ENCODE measurements around the gene INTS14. TPM values are rescaled to one million over a fixed set of nuclear protein-coding genes. Genes with fewer than 3 reads are reported as not detected.

The INTS14 gene
- total RNA-seq, 1 experiment from 2014 or later, result 50.1 TPM

DNA sequence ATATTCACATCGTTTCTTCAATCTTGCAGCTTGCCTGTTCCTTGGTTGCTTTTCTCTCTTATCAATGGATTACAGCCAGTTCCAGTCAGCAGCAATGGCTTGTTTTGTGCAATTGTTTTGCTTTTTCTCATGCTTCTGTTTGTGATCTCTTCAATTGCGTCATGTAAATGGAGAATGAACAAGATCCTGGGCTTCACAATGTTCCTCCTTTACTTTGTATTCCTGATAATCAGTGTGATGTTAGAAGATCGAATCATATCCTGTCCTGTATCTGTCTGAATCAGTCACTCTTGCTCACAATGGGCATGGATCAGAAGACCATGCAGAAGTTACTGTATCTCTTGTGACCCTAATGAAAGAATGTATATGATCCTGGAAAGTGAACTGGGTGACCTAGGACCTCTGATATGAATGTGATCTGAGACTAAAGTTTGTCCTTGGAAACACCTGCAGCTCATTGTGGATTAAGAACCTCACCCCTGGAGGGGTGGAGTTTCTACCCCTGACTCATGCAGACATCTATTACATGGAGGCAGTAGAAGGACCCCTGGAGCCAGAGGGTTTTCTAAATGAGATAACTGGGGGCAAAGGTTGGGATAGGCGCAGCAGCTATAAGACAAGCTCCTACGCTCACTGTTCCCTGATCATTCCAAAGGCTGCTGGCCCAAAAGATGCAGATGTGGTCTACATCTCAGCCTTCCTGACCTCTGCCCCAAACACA, 43.0 kb upstream of the INTS14 start:
- no TSS peak for BruUV-seq (replicated peaks)
- Mint-ChIP-seq H3K36me3 (ENCODE audit: insufficient read depth, unreplicated experiment) (peaks cover 14% of the 10 kb centered on the region), H3K9me3 (ENCODE audit: low read depth, unreplicated experiment) (no peaks in the 10 kb centered on the region), H3K4me1 (ENCODE audit: low read depth, unreplicated experiment) (peaks cover 22% of the 10 kb centered on the region), H3K4me3 (ENCODE audit: low read depth, unreplicated experiment) (no peak overlapping the region), H3K27ac (ENCODE audit: unreplicated experiment) (no peak overlapping the region), H3K27me3 (ENCODE audit: unreplicated experiment) (no peaks in the 10 kb centered on the region)
- TF ChIP-seq, protein P1, sequence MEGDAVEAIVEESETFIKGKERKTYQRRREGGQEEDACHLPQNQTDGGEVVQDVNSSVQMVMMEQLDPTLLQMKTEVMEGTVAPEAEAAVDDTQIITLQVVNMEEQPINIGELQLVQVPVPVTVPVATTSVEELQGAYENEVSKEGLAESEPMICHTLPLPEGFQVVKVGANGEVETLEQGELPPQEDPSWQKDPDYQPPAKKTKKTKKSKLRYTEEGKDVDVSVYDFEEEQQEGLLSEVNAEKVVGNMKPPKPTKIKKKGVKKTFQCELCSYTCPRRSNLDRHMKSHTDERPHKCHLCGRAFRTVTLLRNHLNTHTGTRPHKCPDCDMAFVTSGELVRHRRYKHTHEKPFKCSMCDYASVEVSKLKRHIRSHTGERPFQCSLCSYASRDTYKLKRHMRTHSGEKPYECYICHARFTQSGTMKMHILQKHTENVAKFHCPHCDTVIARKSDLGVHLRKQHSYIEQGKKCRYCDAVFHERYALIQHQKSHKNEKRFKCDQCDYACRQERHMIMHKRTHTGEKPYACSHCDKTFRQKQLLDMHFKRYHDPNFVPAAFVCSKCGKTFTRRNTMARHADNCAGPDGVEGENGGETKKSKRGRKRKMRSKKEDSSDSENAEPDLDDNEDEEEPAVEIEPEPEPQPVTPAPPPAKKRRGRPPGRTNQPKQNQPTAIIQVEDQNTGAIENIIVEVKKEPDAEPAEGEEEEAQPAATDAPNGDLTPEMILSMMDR (IDR thresholded peaks at IDR 0.05; ENCODE audit: unreplicated experiment), result no peak
- intact Hi-C loops (cut with micrococcal nuclease; ENCODE audit: unreplicated experiment), result no loop called here
- CTCF ChIA-PET, result interaction anchor here (1.0 kb wide), 1 partner anchor 215 kb away, joined by 3 read pairs; the partner anchor contains the start of gene RAB11A
- no peak for DNase-seq

- Mint-ChIP-seq H3K9me3 (ENCODE audit: low read depth, unreplicated experiment) (no peaks in the 10 kb centered on the region), H3K27me3 (ENCODE audit: unreplicated experiment) (no peaks in the 10 kb centered on the region), H3K4me3 (ENCODE audit: low read depth, unreplicated experiment) (no peak overlapping the region), H3K4me1 (ENCODE audit: low read depth, unreplicated experiment) (peaks cover 22% of the 10 kb centered on the region), H3K27ac (ENCODE audit: unreplicated experiment) (no peak overlapping the region), H3K36me3 (ENCODE audit: insufficient read depth, unreplicated experiment) (peaks cover 14% of the 10 kb centered on the region)
- CTCF ChIA-PET, result interaction anchor here (1.0 kb wide), 1 partner anchor 216 kb away, joined by 3 read pairs; the partner anchor contains the start of gene RAB11A
- TF ChIP-seq, protein P1 (IDR thresholded peaks at IDR 0.05; ENCODE audit: unreplicated experiment), result no peak
- no peak for DNase-seq
- intact Hi-C loops (cut with micrococcal nuclease; ENCODE audit: unreplicated experiment), result no loop called here
- BruUV-seq (replicated peaks), result no TSS peak
Observed at GRCh38 chr15:65653341-65653740, 42.4 kb upstream of the INTS14 start.

DNA sequence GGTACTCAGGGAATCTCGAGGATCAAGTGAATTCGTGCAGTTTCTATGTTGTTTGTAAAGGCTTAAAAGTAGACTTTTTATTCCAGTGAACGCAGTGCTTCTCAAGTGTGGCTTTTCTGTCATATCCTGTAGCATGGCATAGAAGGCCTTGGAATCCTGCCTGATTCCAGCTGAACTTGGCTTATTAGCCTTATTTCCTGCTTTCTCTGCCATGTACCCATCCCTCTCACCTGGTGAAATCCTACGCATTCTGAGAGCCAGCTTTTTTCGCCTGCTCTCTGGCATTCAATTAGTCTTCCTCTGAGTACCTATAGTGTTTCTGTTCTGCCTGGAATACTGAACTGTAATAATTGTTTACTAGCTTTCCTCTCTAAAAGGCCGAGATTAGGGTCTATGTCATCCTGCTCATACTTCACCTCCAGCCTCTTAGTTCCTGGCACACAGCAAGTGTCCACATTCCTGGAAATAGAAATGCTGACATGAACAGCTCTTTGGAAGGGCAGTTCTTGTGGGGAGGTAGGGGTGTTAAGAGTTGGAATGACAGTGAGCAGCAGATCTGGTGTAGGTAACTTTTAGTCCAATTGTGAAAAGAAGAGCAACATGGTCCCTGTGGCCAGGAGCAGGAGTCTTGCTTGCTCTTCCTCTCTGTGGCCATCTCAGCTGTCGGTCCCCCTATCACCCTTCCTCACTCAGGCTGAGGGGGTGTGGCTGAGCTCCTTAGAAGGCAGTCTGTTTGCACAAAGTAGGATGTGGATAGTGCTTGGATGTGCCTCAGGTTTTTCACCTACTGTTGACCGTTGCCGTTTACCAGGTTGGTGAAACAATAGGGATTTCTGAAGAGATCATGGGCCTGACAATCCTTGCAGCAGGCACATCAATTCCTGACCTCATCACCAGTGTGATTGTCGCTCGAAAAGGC, 41.2 kb upstream of the INTS14 start:
- Mint-ChIP-seq H3K27me3 (ENCODE audit: unreplicated experiment) (no peaks in the 10 kb centered on the region), H3K27ac (ENCODE audit: unreplicated experiment) (no peak overlapping the region), H3K4me1 (ENCODE audit: low read depth, unreplicated experiment) (peaks cover 22% of the 10 kb centered on the region), H3K4me3 (ENCODE audit: low read depth, unreplicated experiment) (no peak overlapping the region), H3K9me3 (ENCODE audit: low read depth, unreplicated experiment) (no peaks in the 10 kb centered on the region), H3K36me3 (ENCODE audit: insufficient read depth, unreplicated experiment) (peaks cover 14% of the 10 kb centered on the region)
- CTCF ChIA-PET, result interaction anchor here (3.3 kb wide), 1 partner anchor 13 kb away, joined by 9 read pairs; no protein-coding TSS in a partner anchor
- intact Hi-C loops (cut with micrococcal nuclease; ENCODE audit: unreplicated experiment), result no loop called here
- TF ChIP-seq, protein P1 (IDR thresholded peaks at IDR 0.05; ENCODE audit: unreplicated experiment), result no peak
- no TSS peak for BruUV-seq (replicated peaks)
- no peak for DNase-seq

- Mint-ChIP-seq H3K4me1 (ENCODE audit: low read depth, unreplicated experiment) (peaks cover 22% of the 10 kb centered on the region), H3K36me3 (ENCODE audit: insufficient read depth, unreplicated experiment) (peaks cover 10% of the 10 kb centered on the region), H3K27me3 (ENCODE audit: unreplicated experiment) (no peaks in the 10 kb centered on the region), H3K9me3 (ENCODE audit: low read depth, unreplicated experiment) (no peaks in the 10 kb centered on the region), H3K27ac (ENCODE audit: unreplicated experiment) (no peak overlapping the region), H3K4me3 (ENCODE audit: low read depth, unreplicated experiment) (no peak overlapping the region)
- BruUV-seq (replicated peaks), result no TSS peak
- intact Hi-C loops (cut with micrococcal nuclease; ENCODE audit: unreplicated experiment), result no loop called here
- TF ChIP-seq, protein P1 (IDR thresholded peaks at IDR 0.05; ENCODE audit: unreplicated experiment), result no peak
- CTCF ChIA-PET, result interaction anchor here (3.3 kb wide), 1 partner anchor 12 kb away, joined by 9 read pairs; no protein-coding TSS in a partner anchor
- no peak for DNase-seq
Observed at GRCh38 chr15:65651042-65651322, 40.1 kb upstream of the INTS14 start.
